ENCODE measurements around the gene KLRC2. TPM values are rescaled to one million over a fixed set of nuclear protein-coding genes. Genes with fewer than 3 reads are reported as not detected.
"Not testable (repeated sequence)": the region's sequence is repeated elsewhere in the genome, so short reads cannot be mapped to it uniquely, and the experiment has no call there.

The KLRC2 gene
- total and polyA plus RNA-seq, 3 experiments from 2014 or later, result 4.9 to 13.3 (median 5.7) TPM

GRCh38 chr12:10393291-10393690, 42.5 kb downstream of the KLRC2 start:
- Mint-ChIP-seq H3K27me3 (no peaks in the 10 kb centered on the region), H3K36me3 (peaks cover 0 to 32% (median 11%) of the 10 kb centered on the region in 3 donors), H3K4me3 (peak overlapping the region; percentile 2 to 56 (median 46)), H3K27ac (peak overlapping the region; percentile 86 to 99 (median 98)), H3K9me3 (no peaks in the 10 kb centered on the region), H3K4me1 (peaks cover 64 to 78% (median 66%) of the 10 kb centered on the region in 3 donors)
- CTCF ChIA-PET, result interaction anchor here (1.2 to 3.5 kb wide), 2 partner anchors 27 to 157 kb away, joined by 4 to 24 read pairs; no protein-coding TSS in a partner anchor
- Histone ChIP-seq H3K4me3 (ENCODE audit: low read length) (peak overlapping the region; percentile 20), H3K27me3 (ENCODE audit: insufficient read depth, low read length, poor library complexity, severe bottlenecking) (no peaks in the 10 kb centered on the region), H3K27ac (ENCODE audit: low read depth, low read length) (no peak overlapping the region), H3K36me3 (ENCODE audit: insufficient read depth, low read length) (no peaks in the 10 kb centered on the region), H3K4me1 (ENCODE audit: insufficient read depth, low read length) (peaks cover 39% of the 10 kb centered on the region), H3K9me3 (ENCODE audit: low read length) (no peaks in the 10 kb centered on the region)
- no peak for DNase-seq
- POLR2A ChIA-PET, result interaction anchor here (1.0 to 1.5 kb wide), 6 partner anchors 12 to 28 kb away, joined by 3 to 9 read pairs (median 4); no protein-coding TSS in a partner anchor

GRCh38 chr12:10392394-10392930, 43.3 kb downstream of the KLRC2 start:
- Histone ChIP-seq H3K27ac (ENCODE audit: low read depth, low read length) (peak overlapping the region; percentile 54), H3K36me3 (ENCODE audit: insufficient read depth, low read length) (no peaks in the 10 kb centered on the region), H3K27me3 (ENCODE audit: insufficient read depth, low read length, poor library complexity, severe bottlenecking) (no peaks in the 10 kb centered on the region), H3K9me3 (ENCODE audit: low read length) (no peaks in the 10 kb centered on the region), H3K4me1 (ENCODE audit: insufficient read depth, low read length) (peaks cover 39% of the 10 kb centered on the region), H3K4me3 (ENCODE audit: low read length) (no peak overlapping the region)
- peaks cover 57 to 69% (median 57%) of the 10 kb centered on the region in 3 donors for H3K4me1 Mint-ChIP-seq
- H3K27ac Mint-ChIP-seq, result peak overlapping the region; percentile 89 to 99 (median 98)
- no peaks in the 10 kb centered on the region for H3K9me3 Mint-ChIP-seq
- peak overlapping the region; percentile 74 to 90 (median 81) for H3K4me3 Mint-ChIP-seq
- CTCF ChIA-PET, result interaction anchor here (0.7 to 3.5 kb wide), 5 partner anchors 15 to 166 kb away, joined by 3 to 24 read pairs (median 4); no protein-coding TSS in a partner anchor
- peaks cover 0 to 35% (median 13%) of the 10 kb centered on the region in 3 donors for H3K36me3 Mint-ChIP-seq
- POLR2A ChIA-PET, result interaction anchor here (0.6 to 1.5 kb wide), 8 partner anchors 11 to 167 kb away, joined by 3 to 9 read pairs (median 3); partner anchors contain the start of gene KLRC4
- H3K27me3 Mint-ChIP-seq, result no peaks in the 10 kb centered on the region
- peak in 4 of 5 donors; percentile 38 to 73 (median 54) for DNase-seq

- peak overlapping the region in 3 of 7 donors; percentile 19 to 88 (median 53) for H3K4me3 Mint-ChIP-seq
- not testable (repeated sequence) for H3K9me3 ChIP-seq (ENCODE audit: low read length); H3K27me3 Mint-ChIP-seq; H3K36me3 ChIP-seq (ENCODE audit: insufficient read depth, low read length); H3K4me3 ChIP-seq (ENCODE audit: low read length); H3K9me3 Mint-ChIP-seq; H3K27ac ChIP-seq (ENCODE audit: low read depth, low read length); DNase-seq; H3K27me3 ChIP-seq (ENCODE audit: insufficient read depth, low read length, poor library complexity, severe bottlenecking)
- H3K36me3 Mint-ChIP-seq, result peaks cover 5 to 44% (median 14%) of the 10 kb centered on the region in 3 donors
- peaks cover 39% of the 10 kb centered on the region for H3K4me1 ChIP-seq (ENCODE audit: insufficient read depth, low read length)
- H3K4me1 Mint-ChIP-seq, result peaks cover 51 to 63% (median 52%) of the 10 kb centered on the region in 3 donors
- POLR2A ChIA-PET, result interaction anchor here (0.7 to 1.2 kb wide), 6 partner anchors 12 to 222 kb away, joined by 3 to 6 read pairs (median 3); no protein-coding TSS in a partner anchor
- peak overlapping the region in 7 of 8 donors; percentile 47 to 99 (median 89) for H3K27ac Mint-ChIP-seq
- CTCF ChIA-PET, result interaction anchor here (1.1 to 3.5 kb wide), 5 partner anchors 16 to 156 kb away, joined by 3 to 24 read pairs (median 3); no protein-coding TSS in a partner anchor
Observed at GRCh38 chr12:10390991-10391390, 44.8 kb downstream of the KLRC2 start.

- Histone ChIP-seq H3K27me3 (ENCODE audit: insufficient read depth, low read length, poor library complexity, severe bottlenecking) (no peaks in the 10 kb centered on the region), H3K9me3 (ENCODE audit: low read length) (no peaks in the 10 kb centered on the region), H3K27ac (ENCODE audit: low read depth, low read length) (peak within 1 kb of the TSS; percentile 83), H3K36me3 (ENCODE audit: insufficient read depth, low read length) (peaks cover 7% of the 10 kb centered on the region), H3K4me3 (ENCODE audit: low read length) (peak within 1 kb of the TSS; percentile 69), H3K4me1 (ENCODE audit: insufficient read depth, low read length) (peaks cover 31% of the 10 kb centered on the region)
- Mint-ChIP-seq H3K27me3 (no peaks in the 10 kb centered on the region), H3K27ac (peak within 1 kb of the TSS; percentile 60 to 99 (median 96)), H3K4me3 (peak within 1 kb of the TSS; percentile 92 to 98 (median 96)), H3K9me3 (no peaks in the 10 kb centered on the region), H3K4me1 (peaks cover 46 to 60% (median 47%) of the 10 kb centered on the region in 3 donors), H3K36me3 (peaks cover 13 to 49% (median 23%) of the 10 kb centered on the region in 3 donors)
- no peak for DNase-seq
- ChIA-PET CTCF (interaction anchor here (0.7 to 3.5 kb wide), 4 partner anchors 15 to 153 kb away, joined by 3 to 24 read pairs (median 4); no protein-coding TSS in a partner anchor), POLR2A (interaction anchor here (0.8 to 1.2 kb wide), 4 partner anchors 14 to 165 kb away, joined by 3 to 8 read pairs (median 4); no protein-coding TSS in a partner anchor)
Observed at GRCh38 chr12:10389904-10390303, 45.9 kb downstream of the KLRC2 start, which contains the start of gene KLRK1. Gene KLRK1, minus strand, starts transcription at chr12:10390041. Its CDS starts 1,231 bp downstream, at chr12:10388810.

- peak overlapping the region; percentile 83 for H3K27ac ChIP-seq (ENCODE audit: low read depth, low read length)
- ChIA-PET CTCF (interaction anchor here (0.7 to 2.8 kb wide), 5 partner anchors 22 to 286 kb away, joined by 3 to 16 read pairs (median 3); no protein-coding TSS in a partner anchor), POLR2A (interaction anchor here (0.8 to 4.1 kb wide), 8 partner anchors 8 to 166 kb away, joined by 3 to 30 read pairs (median 4); no protein-coding TSS in a partner anchor)
- Mint-ChIP-seq H3K27ac (peak overlapping the region; percentile 60 to 99 (median 96)), H3K9me3 (no peaks in the 10 kb centered on the region), H3K36me3 (peaks cover 21 to 60% (median 34%) of the 10 kb centered on the region in 3 donors), H3K4me3 (peak overlapping the region; percentile 92 to 98 (median 96)), H3K4me1 (peaks cover 41 to 60% (median 42%) of the 10 kb centered on the region in 3 donors), H3K27me3 (no peaks in the 10 kb centered on the region)
- DNase-seq, result peak in 1 of 5 donors; percentile 67
- H3K36me3 ChIP-seq (ENCODE audit: insufficient read depth, low read length), result peaks cover 10% of the 10 kb centered on the region
- no peaks in the 10 kb centered on the region for H3K27me3 ChIP-seq (ENCODE audit: insufficient read depth, low read length, poor library complexity, severe bottlenecking)
- no peaks in the 10 kb centered on the region for H3K9me3 ChIP-seq (ENCODE audit: low read length)
- H3K4me3 ChIP-seq (ENCODE audit: low read length), result peak overlapping the region; percentile 69
- peaks cover 22% of the 10 kb centered on the region for H3K4me1 ChIP-seq (ENCODE audit: insufficient read depth, low read length)
Observed at GRCh38 chr12:10388624-10389413, 47.0 kb downstream of the KLRC2 start.

GRCh38 chr12:10387498-10387897, 48.3 kb downstream of the KLRC2 start:
- Mint-ChIP-seq H3K4me3 (peak overlapping the region; percentile 92 to 98 (median 96)), H3K4me1 (peaks cover 40 to 60% (median 41%) of the 10 kb centered on the region in 3 donors), H3K36me3 (peaks cover 25 to 68% (median 45%) of the 10 kb centered on the region in 3 donors), H3K27ac (peak overlapping the region; percentile 60 to 99 (median 89))
- H3K4me1 ChIP-seq (ENCODE audit: insufficient read depth, low read length); H3K27me3 ChIP-seq (ENCODE audit: insufficient read depth, low read length, poor library complexity, severe bottlenecking); H3K9me3 Mint-ChIP-seq; DNase-seq; H3K9me3 ChIP-seq (ENCODE audit: low read length); H3K27me3 Mint-ChIP-seq: not testable (repeated sequence)
- peak overlapping the region; percentile 40 for H3K4me3 ChIP-seq (ENCODE audit: low read length)
- ChIA-PET CTCF (interaction anchor here (1.0 to 2.8 kb wide), 4 partner anchors 18 to 167 kb away, joined by 3 to 16 read pairs (median 5); no protein-coding TSS in a partner anchor), POLR2A (interaction anchor here (1.0 to 4.1 kb wide), 5 partner anchors 9 to 172 kb away, joined by 4 to 30 read pairs (median 6); no protein-coding TSS in a partner anchor)
- peaks cover 10% of the 10 kb centered on the region for H3K36me3 ChIP-seq (ENCODE audit: insufficient read depth, low read length)
- peak overlapping the region; percentile 83 for H3K27ac ChIP-seq (ENCODE audit: low read depth, low read length)

- H3K27ac ChIP-seq (ENCODE audit: low read depth, low read length), result peak overlapping the region; percentile 83
- H3K4me1 ChIP-seq (ENCODE audit: insufficient read depth, low read length), result peaks cover 5% of the 10 kb centered on the region
- Mint-ChIP-seq H3K4me1 (peaks cover 40 to 60% (median 41%) of the 10 kb centered on the region in 3 donors), H3K4me3 (peak overlapping the region; percentile 92 to 98 (median 96)), H3K36me3 (peaks cover 27 to 74% (median 50%) of the 10 kb centered on the region in 3 donors), H3K27me3 (peaks cover 0 to 1% of the 10 kb centered on the region in 2 donors), H3K9me3 (no peaks in the 10 kb centered on the region), H3K27ac (peak overlapping the region; percentile 60 to 99 (median 92))
- POLR2A ChIA-PET, result interaction anchor here (1.5 to 4.1 kb wide), 3 partner anchors 10 to 172 kb away, joined by 5 to 30 read pairs (median 6); no protein-coding TSS in a partner anchor
- no peak for DNase-seq
- peak overlapping the region; percentile 56 for H3K4me3 ChIP-seq (ENCODE audit: low read length)
- CTCF ChIA-PET, result interaction anchor here (1.0 to 2.8 kb wide), 4 partner anchors 18 to 167 kb away, joined by 3 to 16 read pairs (median 5); no protein-coding TSS in a partner anchor
- no peaks in the 10 kb centered on the region for H3K9me3 ChIP-seq (ENCODE audit: low read length)
- H3K36me3 ChIP-seq (ENCODE audit: insufficient read depth, low read length), result peaks cover 10% of the 10 kb centered on the region
- H3K27me3 ChIP-seq (ENCODE audit: insufficient read depth, low read length, poor library complexity, severe bottlenecking), result no peaks in the 10 kb centered on the region
Observed at GRCh38 chr12:10386857-10387256, 49.0 kb downstream of the KLRC2 start.
